NCI-H1436 treated with DMSO at 0.1 percent for 48 hours (cell line): ENCODE data around the gene PYGB.

Source experiments
- DNase-seq: peaks from one replicate; lab custom pipeline; 2025; lab: John Stamatoyannopoulos, UW

PYGB gene

DNA sequence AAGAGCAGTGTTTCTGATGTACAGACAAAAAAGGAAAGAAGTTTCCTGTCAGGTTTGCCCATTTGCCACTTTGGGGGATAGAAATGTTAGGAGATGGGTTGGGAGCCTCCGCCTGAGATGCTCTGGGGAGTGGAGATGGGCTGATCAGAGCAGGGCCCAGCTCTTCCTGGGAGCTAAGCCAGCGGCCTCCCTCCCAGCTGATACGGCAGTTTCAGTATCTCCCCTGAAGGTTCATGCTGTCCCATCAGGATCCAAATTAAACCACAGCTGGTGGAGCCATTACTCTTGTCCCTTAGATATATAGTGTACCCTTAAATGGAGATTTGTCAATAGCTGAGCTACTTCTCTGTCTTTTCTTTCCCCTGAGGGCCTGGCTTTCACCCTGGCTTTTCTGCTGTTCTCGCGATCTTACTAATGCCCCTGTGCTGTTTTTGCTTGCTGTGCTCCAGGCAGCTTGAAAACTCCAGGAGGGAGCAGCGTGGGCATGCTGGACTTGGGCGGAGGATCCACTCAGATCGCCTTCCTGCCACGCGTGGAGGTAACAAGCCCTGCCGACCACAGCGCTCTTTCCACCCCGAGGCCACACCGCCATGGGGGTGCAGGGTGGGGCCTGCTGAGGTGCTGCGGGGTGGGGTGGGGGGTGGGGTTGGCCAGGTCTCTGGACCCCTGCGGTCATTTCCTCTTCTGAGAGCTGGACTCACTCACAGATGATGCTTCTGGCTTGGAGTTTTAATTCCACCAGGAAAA lies 31.5 kb upstream of the PYGB start:
- no peak for DNase-seq

DNA sequence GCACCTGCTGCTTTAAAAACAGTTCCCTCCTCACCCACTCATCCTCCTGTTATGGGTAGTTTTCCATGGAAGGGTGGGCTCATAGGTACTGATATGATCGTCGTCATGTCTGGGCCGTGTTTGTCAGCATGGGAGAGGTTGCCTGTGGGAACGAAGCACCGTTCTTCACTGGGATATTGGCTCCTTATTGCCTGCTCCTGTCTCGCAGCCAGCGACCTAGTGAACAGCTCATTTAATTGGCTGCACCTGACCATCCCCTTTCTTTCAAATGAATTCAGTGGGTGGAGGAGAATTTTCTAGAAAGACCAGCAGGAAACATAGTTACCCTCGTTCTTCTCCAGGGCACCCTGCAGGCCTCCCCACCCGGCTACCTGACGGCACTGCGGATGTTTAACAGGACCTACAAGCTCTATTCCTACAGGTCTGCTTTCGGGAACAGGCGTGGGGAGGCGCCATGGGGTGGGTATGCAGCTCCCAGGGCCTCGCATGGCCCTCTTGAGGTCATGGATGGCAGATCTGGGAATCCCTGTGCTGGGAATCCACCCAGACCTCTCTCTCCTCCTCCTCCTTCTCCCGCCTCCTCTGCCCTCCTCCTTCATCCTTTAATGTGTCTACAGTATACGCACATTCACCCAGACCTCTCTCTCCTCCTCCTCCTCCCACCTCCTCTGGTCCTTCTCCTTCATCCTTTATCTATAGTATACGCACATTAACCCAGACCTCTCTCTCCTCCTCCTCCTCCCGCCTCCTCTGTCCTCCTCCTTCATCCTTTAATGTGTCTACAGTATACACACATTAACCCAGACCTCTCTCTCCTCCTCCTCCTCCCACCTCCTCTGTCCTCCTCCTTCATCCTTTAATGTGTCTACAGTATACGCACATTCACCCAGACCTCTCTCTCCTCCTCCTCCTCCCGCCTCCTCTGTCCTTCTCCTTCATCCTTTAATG lies 30.4 kb upstream of the PYGB start:
- DNase-seq: no peak

DNA sequence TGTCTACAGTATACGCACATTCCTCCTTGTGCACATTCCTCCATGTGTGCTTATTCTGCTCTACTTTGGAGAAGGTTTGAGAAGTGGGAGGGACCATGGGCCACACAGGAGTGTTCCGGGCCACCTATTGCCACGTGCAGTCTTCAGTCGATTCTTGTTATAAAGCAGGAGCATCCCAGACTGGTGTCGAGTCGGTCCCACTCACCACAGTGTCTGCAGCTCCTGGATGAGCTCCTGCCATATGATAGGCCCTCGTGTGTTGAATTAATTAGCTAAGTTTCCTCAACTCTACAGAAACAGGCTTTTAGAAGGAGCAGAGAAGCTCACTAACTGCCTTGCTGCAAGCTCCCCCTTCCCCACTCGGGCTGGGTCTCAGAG lies 29.8 kb upstream of the PYGB start:
- DNase-seq: no peak

DNA sequence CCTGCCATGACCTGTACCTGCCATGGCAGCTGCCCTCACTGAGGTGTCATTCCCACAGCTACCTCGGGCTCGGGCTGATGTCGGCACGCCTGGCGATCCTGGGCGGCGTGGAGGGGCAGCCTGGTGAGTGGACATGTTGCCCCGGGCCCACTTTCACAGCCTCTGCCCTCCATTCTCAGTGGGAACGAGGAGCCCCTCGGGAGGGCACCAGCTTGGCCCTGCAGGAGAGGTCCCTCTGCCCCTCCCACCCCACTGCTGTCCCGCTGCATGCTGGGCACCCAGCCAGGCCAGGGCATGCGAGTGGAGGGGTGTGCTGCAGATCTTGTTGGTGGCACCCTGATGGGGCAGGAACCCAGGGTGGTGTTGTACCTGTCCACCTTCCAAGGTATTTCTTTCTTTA lies 29.4 kb upstream of the PYGB start:
- DNase-seq: no peak

DNA sequence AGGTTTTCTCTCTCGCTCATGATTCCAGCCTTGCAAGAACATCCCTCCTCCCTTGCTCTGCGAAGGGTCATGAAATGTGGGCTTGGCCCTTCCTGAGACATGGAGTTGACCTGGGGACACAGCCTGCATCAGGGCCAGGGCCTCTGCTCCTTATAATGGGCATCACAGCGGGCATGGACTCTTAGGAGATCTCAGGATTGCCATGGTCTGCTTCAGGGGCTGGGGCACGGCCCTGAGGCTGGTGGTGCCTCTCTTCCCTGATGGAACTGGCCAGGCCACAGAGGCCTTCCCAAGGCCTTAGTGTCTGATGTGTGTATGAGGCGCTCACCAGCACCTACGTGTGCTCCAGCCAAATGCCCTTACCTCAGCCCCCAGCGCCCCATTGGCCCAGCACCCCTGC lies 28.5 kb upstream of the PYGB start:
- no peak for DNase-seq

DNA sequence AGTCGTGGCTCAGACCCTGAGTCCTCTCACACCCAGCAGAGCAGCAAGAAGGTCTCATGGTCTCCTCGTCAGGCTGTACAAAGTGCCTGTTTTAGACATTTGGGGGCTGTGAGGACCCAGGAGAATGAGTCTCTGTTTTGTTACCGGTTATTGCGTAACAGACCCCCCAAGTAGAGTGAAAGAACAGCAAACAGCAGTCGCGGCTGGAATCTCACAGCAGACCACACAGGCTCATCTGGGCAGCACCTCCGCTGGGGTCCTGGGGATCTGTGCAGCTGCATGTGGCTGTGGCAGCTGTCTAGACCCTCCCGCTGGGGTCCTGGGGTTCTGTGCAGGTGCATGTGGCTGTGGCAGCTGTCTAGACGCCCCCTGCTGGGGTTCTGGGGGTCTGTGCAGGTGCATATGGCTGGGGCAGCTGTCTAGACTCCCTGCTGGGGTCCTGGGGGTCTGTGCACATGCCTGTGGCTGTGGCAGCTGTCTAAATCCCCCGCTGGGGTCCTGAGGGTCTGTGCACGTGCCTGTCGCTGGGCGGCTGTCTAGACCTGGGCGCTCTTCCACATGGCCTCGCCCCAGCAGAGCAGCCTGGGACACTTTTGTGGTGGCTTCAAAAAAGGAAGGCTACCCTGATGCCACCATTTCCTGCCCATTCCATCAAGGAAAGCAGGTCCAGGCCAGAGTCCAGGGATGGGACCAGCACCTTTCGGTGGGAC lies 27.7 kb upstream of the PYGB start:
- DNase-seq: no peak

DNA sequence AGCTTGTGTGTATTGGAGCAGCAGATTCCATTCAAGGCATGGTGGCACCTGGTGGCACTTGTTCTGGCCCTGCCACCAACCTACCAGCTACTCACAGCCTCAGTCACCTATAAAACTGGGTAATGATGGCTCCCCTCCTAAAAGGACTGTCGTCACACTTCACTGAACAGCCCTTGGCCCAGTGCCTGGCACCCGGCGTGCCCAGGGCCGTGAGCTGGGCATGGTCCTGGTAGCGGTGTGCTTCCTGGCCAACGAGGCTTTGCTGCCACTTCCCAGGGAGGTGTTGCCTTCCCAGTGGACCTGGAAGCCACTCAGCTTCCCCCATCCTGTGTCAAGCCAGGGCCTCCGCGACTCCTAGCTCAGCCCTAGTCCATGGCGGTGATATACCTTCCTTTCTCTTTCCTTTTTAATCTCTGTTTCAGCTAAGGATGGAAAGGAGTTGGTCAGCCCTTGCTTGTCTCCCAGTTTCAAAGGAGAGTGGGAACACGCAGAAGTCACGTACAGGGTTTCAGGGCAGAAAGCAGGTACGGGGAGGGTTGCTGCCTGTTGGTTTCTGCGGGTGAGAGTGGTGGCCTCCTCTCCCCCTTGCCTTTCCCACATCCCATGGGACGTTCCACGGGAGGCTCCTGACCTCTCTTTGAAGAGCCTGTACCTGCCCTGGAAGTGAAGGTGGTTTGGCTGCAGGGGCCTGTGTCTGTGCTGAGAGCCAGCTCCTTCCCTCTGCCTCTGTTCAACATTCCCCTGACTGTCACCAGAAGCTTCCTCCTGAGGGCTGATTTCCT lies 26.9 kb upstream of the PYGB start:
- no peak for DNase-seq

DNA sequence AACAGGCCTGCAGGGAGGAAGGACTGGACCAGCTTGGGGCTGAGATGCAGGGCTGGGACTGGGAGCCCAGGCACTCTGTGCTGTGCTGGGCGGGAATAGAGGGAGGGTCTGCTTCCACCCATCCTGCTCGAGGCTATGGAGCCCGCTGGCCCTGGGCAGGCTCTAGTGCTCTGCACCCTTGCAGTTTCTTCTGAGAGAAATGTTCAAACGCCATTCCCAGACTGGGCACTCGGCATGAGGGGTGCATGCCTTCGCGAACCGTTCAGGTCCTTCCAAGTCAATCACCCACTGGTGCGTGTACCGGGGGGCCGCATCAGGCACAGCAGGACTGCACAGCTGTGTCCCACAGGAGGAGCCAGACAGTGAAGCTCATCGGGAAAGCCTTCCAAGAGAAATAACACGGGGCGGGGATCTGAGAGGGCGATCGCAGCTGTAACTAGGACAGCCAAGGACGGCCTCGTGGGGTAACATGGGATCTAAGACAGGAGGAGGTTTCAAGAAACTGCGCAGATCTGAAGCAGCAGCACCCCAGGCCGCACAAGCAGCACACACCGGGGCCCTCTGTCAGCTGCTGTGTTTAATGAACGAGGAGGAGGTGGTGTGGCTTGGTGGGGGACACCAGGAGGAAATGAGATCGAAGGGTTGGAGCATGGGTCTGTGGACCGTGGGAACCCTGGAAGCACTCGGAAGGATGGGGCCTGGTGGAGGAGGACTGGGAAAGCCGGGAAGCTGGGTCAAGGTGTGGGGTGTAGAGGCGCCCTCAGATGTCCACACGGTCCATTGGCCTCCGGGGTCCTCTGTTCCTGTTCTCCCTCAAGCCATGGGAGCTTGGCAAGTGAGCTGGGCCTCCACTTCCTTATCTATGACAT lies 26.1 kb upstream of the PYGB start:
- no peak for DNase-seq

DNA sequence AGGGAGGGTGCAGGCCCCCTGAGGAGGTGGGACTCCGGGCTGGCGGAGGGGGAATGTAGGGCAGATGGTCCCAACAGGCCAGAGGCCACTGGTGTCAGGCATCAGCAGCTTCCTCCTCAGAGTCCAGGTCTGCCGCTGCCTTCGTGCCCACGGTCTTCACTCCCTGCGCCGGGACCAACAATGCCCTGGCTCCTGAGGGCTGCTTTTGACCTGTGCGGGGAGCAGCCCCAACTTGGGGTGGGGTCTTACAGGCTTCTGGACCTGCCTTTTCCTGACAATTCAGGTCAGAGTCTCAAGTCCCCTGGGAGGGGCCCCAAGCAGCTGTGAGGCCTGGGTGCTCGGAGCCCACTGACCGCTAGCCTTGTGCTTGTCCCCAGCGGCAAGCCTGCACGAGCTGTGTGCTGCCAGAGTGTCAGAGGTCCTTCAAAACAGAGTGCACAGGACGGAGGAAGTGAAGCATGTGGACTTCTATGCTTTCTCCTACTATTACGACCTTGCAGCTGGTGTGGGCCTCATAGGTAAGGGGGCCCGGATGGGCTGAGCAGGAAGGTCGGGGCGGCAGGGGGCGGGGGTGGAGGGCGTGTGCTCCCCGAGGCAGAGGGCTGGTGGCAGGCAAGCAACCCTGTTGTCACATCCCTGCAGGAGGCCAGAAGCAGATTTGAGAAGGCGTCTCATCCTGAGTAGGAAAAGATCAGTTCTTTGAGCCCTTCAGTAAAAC lies 25.3 kb upstream of the PYGB start:
- DNase-seq: no peak

DNA sequence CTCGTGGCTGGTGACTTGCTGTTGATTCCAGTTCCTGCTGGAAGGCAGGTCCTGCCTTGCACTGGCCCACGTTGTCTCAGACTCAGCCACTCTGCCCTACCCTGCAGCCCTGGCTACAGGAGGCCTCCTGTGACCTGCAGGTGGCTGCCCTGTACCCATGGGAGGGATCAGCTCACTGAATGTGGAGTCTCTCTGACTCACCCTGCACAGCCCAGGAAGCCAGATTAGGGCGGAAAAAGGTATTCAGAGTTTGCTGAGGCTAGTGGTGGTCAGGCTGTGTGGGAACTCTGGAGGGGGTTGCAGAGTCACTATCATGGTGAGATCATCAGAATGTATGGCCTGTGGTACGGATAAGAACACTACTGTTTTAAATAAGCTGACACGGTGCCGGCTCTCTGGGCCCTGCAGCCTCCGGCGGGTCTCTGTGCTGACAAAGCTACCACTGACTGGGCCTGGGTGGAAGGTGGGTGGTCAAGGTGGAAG lies 24.7 kb upstream of the PYGB start:
- no peak for DNase-seq

DNA sequence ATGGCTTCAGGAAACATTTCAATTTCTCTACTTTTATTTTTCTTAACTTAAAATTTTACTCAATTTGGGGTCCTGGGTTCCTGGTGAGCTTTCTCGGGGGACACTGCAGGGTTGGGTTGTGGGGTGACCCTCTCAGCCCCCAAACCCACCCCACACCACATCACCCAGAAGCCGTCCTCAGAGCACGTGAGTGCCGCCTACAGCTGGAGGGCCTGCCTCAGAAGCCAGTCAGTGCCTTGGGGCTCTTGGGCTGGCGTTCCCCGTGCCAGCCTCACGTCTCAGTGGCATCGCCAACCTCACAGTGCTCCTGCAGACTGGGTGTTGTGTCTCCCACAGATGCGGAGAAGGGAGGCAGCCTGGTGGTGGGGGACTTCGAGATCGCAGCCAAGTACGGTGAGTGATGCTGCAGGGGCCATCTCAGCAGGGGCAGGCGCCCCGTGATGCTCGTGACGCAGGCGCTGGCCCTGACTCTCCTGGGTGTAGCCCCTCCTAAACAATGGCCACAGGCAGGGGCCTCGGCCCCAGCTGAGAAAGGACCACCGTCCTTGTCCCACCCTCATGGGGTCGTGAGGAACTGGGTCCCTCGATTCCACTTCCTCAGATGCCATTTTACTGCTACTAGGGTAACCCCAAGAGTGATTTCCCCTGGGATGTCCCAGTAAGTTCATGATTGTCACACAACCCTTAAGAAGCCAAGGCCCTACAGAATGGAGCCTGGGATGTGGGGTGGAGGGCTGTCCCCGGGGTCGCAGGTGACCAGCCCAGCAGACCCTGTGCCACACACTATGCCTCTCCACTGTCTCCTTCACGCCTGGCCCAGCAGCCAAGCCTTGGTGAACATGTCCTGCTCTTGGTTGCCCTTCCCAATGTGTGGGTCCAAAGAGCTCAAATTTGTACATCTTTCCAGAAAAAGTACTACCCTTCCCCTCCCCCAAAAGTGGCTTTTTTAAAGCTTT lies 23.8 kb upstream of the PYGB start:
- DNase-seq: no peak

DNA sequence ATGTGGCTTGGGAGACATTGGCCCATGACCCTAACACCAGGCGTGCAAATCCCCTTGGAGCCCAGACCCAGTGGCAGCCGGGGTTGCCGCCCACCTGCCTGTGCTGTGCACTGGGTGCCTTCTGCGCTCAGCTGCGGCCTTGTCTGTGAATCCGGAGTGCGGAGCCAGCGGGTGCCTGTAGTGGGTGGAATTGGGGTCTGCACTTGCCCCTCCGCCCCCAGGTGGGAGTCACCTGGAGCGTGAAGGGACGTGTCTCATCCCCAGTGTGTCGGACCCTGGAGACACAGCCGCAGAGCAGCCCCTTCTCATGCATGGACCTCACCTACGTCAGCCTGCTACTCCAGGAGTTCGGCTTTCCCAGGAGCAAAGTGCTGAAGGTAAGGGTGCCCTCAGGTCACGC lies 22.9 kb upstream of the PYGB start:
- DNase-seq: no peak

DNA sequence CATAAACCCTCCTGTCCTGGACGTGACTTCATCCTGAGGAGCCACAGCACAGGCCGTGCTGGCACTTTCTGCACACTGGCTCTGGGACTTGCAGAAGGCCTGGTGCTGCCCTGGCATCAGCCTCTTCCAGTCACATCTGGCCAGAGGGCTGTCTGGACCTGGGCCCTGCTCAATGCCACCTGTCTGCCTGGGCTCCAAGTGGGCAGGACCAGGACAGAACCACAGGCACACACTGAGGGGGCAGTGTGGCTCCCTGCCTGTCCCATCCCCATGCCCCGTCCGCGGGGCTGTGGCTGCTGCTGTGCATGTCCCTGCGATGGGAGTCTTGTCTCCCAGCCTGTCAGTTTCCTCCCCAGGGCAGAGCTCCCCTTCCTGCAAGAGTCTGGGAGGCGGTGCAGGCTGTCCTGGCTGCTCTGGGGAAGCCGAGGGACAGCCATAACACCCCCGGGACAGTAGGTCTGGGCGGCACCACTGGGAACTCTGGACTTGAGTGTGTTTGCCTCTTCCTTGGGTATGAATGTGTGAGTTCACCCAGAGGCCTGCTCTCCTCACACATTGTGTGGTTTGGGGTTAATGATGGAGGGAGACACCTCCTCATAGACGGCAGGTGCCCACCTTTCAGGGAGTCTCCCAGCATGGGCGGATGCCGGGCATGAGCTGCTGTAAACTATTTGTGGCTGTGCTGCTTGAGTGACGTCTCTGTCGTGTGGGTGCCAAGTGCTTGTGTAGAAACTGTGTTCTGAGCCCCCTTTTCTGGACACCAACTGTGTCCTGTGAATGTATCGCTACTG lies 22.0 kb upstream of the PYGB start:
- DNase-seq: no peak

DNA sequence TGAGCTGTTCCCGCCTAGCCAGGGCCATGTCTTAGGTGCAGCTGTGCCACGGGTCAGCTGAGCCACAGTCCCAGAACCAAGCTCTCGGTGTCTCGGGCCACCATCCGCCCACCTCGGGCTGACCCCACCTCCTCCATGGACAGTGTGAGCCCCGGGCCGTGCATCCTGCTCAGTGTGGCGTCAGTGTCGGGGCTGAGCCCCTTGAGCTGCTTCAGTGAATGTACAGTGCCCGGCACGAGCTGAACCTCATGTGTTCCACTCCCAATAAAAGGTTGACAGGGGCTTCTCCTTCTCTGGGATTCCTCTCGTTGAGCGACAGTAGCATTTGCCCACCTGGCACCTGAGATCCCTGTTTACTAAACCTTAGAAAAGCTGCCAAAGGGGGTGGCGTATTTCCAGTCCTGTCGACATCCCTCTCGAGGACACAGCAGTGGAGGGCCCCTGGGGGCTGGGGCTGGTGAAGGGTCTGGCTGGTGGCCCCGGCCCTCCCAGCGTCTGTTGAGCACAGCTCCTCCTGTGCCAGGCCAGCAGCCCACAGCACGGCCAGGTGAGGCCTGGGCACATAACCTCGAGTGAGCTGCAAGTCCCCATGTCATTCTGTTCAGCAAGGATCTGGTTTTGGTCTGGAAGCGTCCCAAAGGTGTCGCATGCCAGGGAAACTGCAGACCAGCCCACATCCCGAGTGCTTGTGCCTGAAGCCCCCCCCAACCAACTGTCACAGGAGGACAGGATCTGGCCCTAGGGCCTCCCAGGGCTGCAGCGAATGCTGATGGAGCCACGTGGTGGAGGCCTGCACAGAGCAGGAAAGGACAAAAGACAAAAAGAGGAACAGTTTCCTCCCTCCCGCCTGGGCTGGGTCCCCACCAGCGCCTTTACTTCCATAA lies 21.2 kb upstream of the PYGB start:
- DNase-seq: no peak

DNA sequence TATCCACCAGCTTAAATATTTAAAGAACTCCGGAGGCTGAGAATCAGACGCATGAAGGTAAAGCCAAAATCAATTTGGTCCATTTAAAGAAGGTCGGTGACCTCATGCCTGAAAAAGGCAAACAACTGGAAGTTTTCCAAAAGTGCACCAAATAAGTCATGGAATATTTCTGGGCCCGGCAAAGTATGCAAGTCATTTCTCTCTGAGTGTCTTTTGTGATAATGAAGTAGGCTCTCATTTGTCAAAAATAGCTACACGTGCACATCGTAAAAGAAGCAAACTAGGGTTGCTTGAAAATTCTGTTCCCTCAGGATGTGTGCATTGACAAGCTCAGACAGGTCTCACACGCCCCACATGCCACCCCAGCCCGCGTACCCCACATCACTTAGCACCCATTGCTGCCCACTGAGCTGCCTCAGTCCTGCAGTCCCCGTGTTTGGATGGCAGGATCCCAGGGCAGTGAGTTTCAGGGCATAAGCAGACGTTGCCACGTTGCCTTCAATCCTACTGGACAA lies 20.5 kb upstream of the PYGB start:
- no peak for DNase-seq

DNA sequence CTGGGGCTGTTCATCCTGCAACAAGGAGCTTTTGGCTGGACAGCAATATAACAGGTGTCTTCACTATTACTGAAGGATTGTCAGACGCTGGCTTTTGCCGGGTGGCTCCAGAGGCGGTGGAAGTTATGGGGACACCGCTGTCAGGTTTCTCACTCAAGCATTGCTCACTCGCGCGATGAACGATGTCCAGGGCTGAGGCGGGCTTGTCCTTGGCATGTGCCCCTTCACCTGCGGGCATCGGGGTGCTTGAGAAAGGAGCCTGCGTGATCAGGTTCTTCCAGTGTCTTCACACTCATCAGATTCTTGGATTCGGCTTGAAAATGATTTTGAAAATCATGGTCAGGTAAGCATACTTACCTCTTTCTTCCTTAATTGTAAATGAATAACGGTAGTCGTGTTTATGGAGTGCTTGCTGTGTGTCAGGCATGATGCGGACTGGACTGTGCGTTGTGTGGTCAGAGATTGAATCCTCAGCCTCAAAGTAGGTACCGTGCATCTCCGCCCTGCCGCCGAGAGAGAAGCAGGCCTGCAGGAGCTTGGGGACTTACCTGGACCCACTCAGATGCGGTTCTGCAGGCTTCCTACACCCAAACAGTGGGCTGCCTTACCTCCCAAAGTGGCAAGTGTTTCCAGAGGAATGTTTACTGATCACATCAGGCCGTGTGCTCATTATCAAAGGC lies 18.3 kb upstream of the PYGB start:
- no peak for DNase-seq
